Nephron (organoid): Measurements from ENCODE around the gene PPM1H.
"Not testable (repeated sequence)": the region's sequence is repeated elsewhere in the genome, so short reads cannot be mapped to it uniquely, and the experiment has no call there.

ENCODE experiments used
- H3K27ac Mint-ChIP-seq, 3 experiments: 2 replicates each; pipeline ENCODE4 v1.8.0; 2020; ENCODE audit warnings: mixed read lengths in 3 of 3, mild to moderate bottlenecking in 2 of 3, moderate library complexity in 1 of 3
- H3K27me3 Mint-ChIP-seq: 2 replicates; pipeline ENCODE4 v1.8.0; 2021; ENCODE audit warnings: low read depth, mild to moderate bottlenecking, moderate library complexity, mixed read lengths
- H3K36me3 Mint-ChIP-seq: 2 replicates; pipeline ENCODE4 v1.8.0; 2020; ENCODE audit warnings: low read depth, mixed read lengths
- H3K4me1 Mint-ChIP-seq: 2 replicates; pipeline ENCODE4 v1.8.0; 2020; ENCODE audit warnings: mixed read lengths
- H3K4me3 Mint-ChIP-seq, 3 experiments: 2 replicates each; pipeline ENCODE4 v1.8.0; 2020; ENCODE audit warnings: mild to moderate bottlenecking in 3 of 3, mixed read lengths in 3 of 3, moderate library complexity in 2 of 3
- H3K9me3 Mint-ChIP-seq: 2 replicates; pipeline ENCODE4 v1.8.0; 2020; ENCODE audit warnings: mixed read lengths
- CTCF ChIP-seq, 3 experiments: fragments of 200-600 bp; sonication (generic); IDR thresholded peaks; one replicate each; pipeline ENCODE4 v1.5.0; 2021; ENCODE audit warnings: antibody characterized with exemption in 3 of 3; ENCODE audit not compliant: unreplicated experiment in 3 of 3

Gene PPM1H

DNA sequence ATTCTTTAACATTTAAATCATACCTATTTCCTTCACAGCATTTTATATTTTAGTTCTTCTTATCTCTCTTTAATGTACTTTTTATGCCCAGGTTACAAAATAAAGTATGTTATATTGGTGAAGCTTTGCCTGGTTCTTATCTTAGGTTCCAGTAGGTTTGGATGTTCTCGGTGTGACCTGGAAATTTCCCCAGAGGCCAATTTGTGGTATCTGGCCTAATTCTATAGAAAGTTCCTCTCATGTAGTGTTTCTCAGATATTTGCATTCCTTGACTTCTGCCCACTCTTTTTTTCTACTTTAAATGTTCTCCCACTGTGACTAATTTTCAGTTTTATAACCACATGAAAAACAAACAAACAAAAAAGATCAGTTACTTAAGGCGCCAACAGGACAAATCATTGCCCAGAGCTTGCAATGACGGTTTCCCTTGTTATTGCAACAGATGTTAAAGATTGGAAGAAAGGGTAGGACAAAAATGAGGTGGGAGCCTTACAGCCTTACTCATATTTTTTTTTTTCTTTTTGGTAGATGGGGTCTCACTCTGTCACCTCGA is 41.2 kb upstream of the PPM1H start:
- no peaks in the 10 kb centered on the region for H3K9me3 Mint-ChIP-seq

GRCh38 chr12:62971769-62972525 is 37.0 kb upstream of the PPM1H start:
- Mint-ChIP-seq H3K4me1 (no peaks in the 10 kb centered on the region), H3K4me3 (no peak overlapping the region), H3K9me3 (no peaks in the 10 kb centered on the region), H3K27ac (no peak overlapping the region), H3K27me3 (no peaks in the 10 kb centered on the region), H3K36me3 (no peaks in the 10 kb centered on the region)
- TF ChIP-seq CTCF (IDR thresholded peaks at IDR 0.05; ENCODE audit: unreplicated experiment in 3 of 3) = no peak

More for the DNA sequence above, 41.2 kb upstream of the PPM1H start:
- no peaks in the 10 kb centered on the region for H3K4me1 Mint-ChIP-seq
- H3K27me3 Mint-ChIP-seq = no peaks in the 10 kb centered on the region
- no peak overlapping the region for H3K27ac Mint-ChIP-seq
- H3K4me3 Mint-ChIP-seq = no peak overlapping the region
- no peak for TF ChIP-seq CTCF (IDR thresholded peaks at IDR 0.05; ENCODE audit: unreplicated experiment in 3 of 3)
- H3K36me3 Mint-ChIP-seq = no peaks in the 10 kb centered on the region

DNA sequence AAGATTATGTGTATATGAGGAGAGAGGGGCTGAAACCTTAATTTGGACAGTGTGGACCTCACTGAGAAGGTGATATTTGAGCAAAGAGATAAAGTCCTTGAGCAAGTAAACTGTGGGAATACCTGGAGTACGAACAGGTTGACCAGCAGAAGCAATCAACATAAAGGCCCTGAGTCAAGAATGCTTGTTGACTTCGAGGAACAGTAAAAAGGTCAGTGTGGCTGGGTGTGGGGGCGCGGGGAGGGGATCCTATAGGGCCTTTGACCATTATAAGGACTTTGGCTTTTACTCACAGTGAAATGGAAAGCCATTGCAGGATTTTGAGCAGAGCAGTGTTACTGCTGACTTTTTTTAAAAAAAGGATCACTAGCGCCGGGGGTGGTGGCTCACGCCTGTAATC is 34.7 kb upstream of the PPM1H start:
- no peak for TF ChIP-seq CTCF (IDR thresholded peaks at IDR 0.05; ENCODE audit: unreplicated experiment in 3 of 3)
- Mint-ChIP-seq H3K4me3 (no peak overlapping the region), H3K36me3 (no peaks in the 10 kb centered on the region), H3K4me1 (no peaks in the 10 kb centered on the region), H3K27ac (no peak overlapping the region), H3K9me3 (no peaks in the 10 kb centered on the region), H3K27me3 (no peaks in the 10 kb centered on the region)

DNA sequence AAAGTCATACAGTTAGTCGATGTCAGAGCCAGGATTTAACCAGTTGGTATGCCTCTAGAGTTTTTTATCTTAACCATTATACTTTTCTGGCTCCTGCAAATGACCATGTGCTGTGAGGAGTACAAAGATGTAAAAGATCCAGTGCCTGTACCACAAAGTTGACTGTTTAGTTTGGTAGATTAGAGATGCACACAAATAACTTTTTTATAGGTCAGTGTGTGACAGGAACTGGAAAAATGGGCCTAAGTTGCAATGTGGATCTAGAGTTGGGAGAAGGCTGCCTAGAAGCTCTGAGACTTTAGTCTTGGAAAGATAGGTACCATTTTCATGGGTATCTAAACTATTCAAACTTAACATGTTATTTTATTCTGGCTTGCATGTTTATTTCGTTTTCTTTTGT is 32.8 kb upstream of the PPM1H start:
- Mint-ChIP-seq H3K4me3 (no peak overlapping the region), H3K27ac (no peak overlapping the region)

GRCh38 chr12:62966990-62967506 is 32.1 kb upstream of the PPM1H start:
- no peaks in the 10 kb centered on the region for H3K9me3 Mint-ChIP-seq
- H3K4me1 Mint-ChIP-seq = no peaks in the 10 kb centered on the region
- no peak for TF ChIP-seq CTCF (IDR thresholded peaks at IDR 0.05; ENCODE audit: unreplicated experiment in 3 of 3)
- H3K4me3 Mint-ChIP-seq = no peak overlapping the region
- no peak overlapping the region for H3K27ac Mint-ChIP-seq
- no peaks in the 10 kb centered on the region for H3K36me3 Mint-ChIP-seq
- no peaks in the 10 kb centered on the region for H3K27me3 Mint-ChIP-seq

More for the DNA sequence above, 32.8 kb upstream of the PPM1H start:
- TF ChIP-seq CTCF (IDR thresholded peaks at IDR 0.05; ENCODE audit: unreplicated experiment in 3 of 3) = no peak
- no peaks in the 10 kb centered on the region for H3K36me3 Mint-ChIP-seq
- H3K4me1 Mint-ChIP-seq = no peaks in the 10 kb centered on the region
- H3K9me3 Mint-ChIP-seq = no peaks in the 10 kb centered on the region
- no peaks in the 10 kb centered on the region for H3K27me3 Mint-ChIP-seq

DNA sequence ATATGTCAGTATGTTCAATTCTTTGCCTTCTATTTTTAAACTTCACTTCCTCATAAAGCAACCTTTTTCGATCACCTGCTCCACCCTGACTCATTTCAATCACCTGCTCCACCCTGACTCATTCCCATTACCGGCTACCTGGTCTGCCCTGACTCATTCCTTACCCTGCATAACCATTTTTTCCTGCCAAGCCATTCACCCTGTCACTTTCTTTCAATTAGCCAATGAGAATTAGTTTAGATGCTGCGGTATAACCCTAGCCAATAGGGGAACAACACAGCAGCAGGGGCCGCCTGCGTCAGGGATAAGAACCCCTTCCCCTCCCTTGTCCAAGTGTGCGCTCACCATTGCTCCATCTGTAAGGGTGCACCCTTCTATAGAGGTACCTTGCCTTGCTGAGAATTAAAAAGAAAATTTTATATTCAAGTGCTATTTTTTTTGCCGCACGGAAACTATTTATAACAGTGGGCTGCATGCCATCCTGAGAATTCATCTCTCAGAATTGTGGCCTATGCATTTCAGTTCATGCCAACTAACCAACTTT is 31.6 kb upstream of the PPM1H start:
- H3K36me3 Mint-ChIP-seq, H3K4me1 Mint-ChIP-seq, H3K4me3 Mint-ChIP-seq, H3K9me3 Mint-ChIP-seq, H3K27ac Mint-ChIP-seq, H3K27me3 Mint-ChIP-seq: not testable (repeated sequence)

DNA sequence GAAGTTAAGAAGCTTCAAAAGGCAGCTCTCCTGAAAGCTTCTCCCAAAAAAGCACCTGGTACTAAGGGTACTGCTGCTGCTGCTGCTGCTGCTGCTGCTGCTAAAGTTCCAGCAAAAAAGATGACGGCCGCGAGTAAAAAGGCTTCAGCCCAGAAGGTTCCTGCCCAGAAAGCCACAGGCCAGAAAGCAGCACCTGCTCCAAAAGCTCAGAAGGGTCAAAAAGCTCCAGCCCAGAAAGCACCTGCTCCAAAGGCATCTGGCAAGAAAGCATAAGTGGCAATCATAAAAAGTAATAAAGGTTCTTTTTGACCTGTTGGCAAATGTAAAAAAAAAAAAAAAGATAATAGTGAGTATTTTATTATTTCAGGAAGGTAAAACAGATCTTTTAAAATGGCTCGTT is 30.8 kb upstream of the PPM1H start:
- not testable (repeated sequence) for H3K27ac Mint-ChIP-seq, H3K27me3 Mint-ChIP-seq, H3K4me1 Mint-ChIP-seq, H3K4me3 Mint-ChIP-seq, H3K36me3 Mint-ChIP-seq, H3K9me3 Mint-ChIP-seq

GRCh38 chr12:62965242-62965641 is 30.3 kb upstream of the PPM1H start:
- not testable (repeated sequence) for H3K4me1 Mint-ChIP-seq, H3K36me3 Mint-ChIP-seq, H3K27ac Mint-ChIP-seq, H3K27me3 Mint-ChIP-seq, H3K9me3 Mint-ChIP-seq, H3K4me3 Mint-ChIP-seq
